T-cell (primary cell): Measurements from ENCODE around the gene C5orf52. TPM values are rescaled to one million over a fixed set of nuclear protein-coding genes. Genes with fewer than 3 reads are reported as not detected.
"Not testable (repeated sequence)": the region's sequence is repeated elsewhere in the genome, so short reads cannot be mapped to it uniquely, and the experiment has no call there.

Experiments used
- ATAC-seq, 4 experiments: fragments of 200-7000 bp in 3 of 4; fragments of 150-1000 bp in 1 of 4; cut with Tn5 transposase; replicated peaks in 1 of 4; 1 replicate in 3 of 4; 2 replicates in 1 of 4; pipeline ENCODE4 v1.10.0; 2021; ENCODE audit warnings: moderate library complexity in 3 of 4, mild to moderate bottlenecking in 2 of 4, moderate number of reproducible peaks in 1 of 4
- CTCF ChIA-PET, 2 donors: fragments of 300-600 bp; sonication (Branson Sonifier 250); formaldehyde crosslinking; loops; one replicate each; lab custom pipeline; 2022; ENCODE audit warnings: antibody characterized with exemption in 2 of 2; lab: Charles Lee
- POLR2A ChIA-PET, 2 donors: fragments of 300-600 bp; sonication (Branson Sonifier 250); formaldehyde crosslinking; loops; one replicate each; lab custom pipeline; 2022; ENCODE audit warnings: antibody characterized with exemption in 2 of 2; lab: Charles Lee
- DNase-seq, 35 experiments: peaks; one replicate each; pipeline versions ENCODE4 v3.0.0 to v3.0.0-alpha.2; 2013 to 2023
- H3K27ac ChIP-seq: one replicate; pipeline ENCODE4 v1.5.1; 2013; ENCODE audit warnings: low read length
- H3K27me3 ChIP-seq, 2 experiments: replicated peaks in 1 of 2; 1 replicate in 1 of 2; 2 replicates in 1 of 2; pipeline versions ENCODE4 v1.6.1 to v1.7.0; 2013; ENCODE audit warnings: low read length in 1 of 2, mixed read lengths in 1 of 2; ENCODE audit not compliant: control insufficient read depth in 2 of 2, insufficient read depth in 2 of 2; ENCODE audit errors: extremely low read depth in 1 of 2
- H3K36me3 ChIP-seq, 2 donors: 1 replicate in 1 of 2; 2 replicates in 1 of 2; pipeline versions ENCODE4 v1.6.1 to v1.7.0; 2013; ENCODE audit warnings: low read length in 1 of 2; ENCODE audit not compliant: control insufficient read depth in 2 of 2, insufficient read depth in 1 of 2; ENCODE audit errors: extremely low read depth in 1 of 2
- H3K4me1 ChIP-seq, 2 experiments: 1 replicate in 1 of 2; 2 replicates in 1 of 2; pipeline versions ENCODE4 v1.6.1 to v1.7.0; 2013; ENCODE audit warnings: low read length in 2 of 2, mixed read lengths in 1 of 2; ENCODE audit not compliant: insufficient read depth in 2 of 2, control insufficient read depth in 1 of 2; ENCODE audit errors: extremely low read depth in 1 of 2
- H3K4me3 ChIP-seq, 2 donors: 1 replicate in 1 of 2; 2 replicates in 1 of 2; pipeline versions ENCODE4 v1.5.1 to v1.7.0; 2013; ENCODE audit warnings: mild to moderate bottlenecking in 2 of 2, low read length in 1 of 2, moderate library complexity in 1 of 2; ENCODE audit not compliant: control insufficient read depth in 1 of 2; ENCODE audit errors: extremely low read depth in 1 of 2
- H3K9me3 ChIP-seq: 2 replicates; pipeline ENCODE4 v1.7.0; 2013
- H3K27ac Mint-ChIP-seq, 2 donors: one replicate each; pipeline ENCODE4 v1.8.0; 2020 to 2021; ENCODE audit warnings: mild to moderate bottlenecking in 2 of 2, mixed read lengths in 2 of 2
- H3K27me3 Mint-ChIP-seq, 2 donors: one replicate each; pipeline ENCODE4 v1.8.0; 2021 to 2022; ENCODE audit warnings: mixed read lengths in 2 of 2
- H3K36me3 Mint-ChIP-seq: one replicate; pipeline ENCODE4 v1.8.0; 2021; ENCODE audit warnings: mixed read lengths
- H3K4me1 Mint-ChIP-seq, 3 donors: one replicate each; pipeline ENCODE4 v1.8.0; 2020 to 2022; ENCODE audit warnings: mixed read lengths in 3 of 3, mild to moderate bottlenecking in 1 of 3
- H3K4me3 Mint-ChIP-seq, 3 donors: one replicate each; pipeline ENCODE4 v1.8.0; 2020 to 2022; ENCODE audit warnings: mild to moderate bottlenecking in 3 of 3, mixed read lengths in 3 of 3, moderate library complexity in 3 of 3
- H3K9me3 Mint-ChIP-seq, 3 donors: one replicate each; pipeline ENCODE4 v1.8.0; 2020 to 2022; ENCODE audit warnings: mixed read lengths in 3 of 3
- WGBS: methylation state at CpG from one replicate; pipeline ENCODE4 v1.1.5; 2013; ENCODE audit warnings: missing lambda C conversion rate; ENCODE audit not compliant: insufficient coverage; 5-methylcytosine and 5-hydroxymethylcytosine counted together
- total RNA-seq, 35 experiments: library from RNA in 6 of 35; stranded (reverse) in 6 of 35; fragments of 120-200 nt in 1 of 35; gene quantifications; one replicate each; pipeline versions ENCODE4 v1.2.1 to v1.2.4 and lab custom pipeline; 2013 to 2026

The C5orf52 gene
- total RNA-seq, 5 donors from 2014 or later (not counting 1 experiment from before 2014, with no cell fraction given): not detected

DNA sequence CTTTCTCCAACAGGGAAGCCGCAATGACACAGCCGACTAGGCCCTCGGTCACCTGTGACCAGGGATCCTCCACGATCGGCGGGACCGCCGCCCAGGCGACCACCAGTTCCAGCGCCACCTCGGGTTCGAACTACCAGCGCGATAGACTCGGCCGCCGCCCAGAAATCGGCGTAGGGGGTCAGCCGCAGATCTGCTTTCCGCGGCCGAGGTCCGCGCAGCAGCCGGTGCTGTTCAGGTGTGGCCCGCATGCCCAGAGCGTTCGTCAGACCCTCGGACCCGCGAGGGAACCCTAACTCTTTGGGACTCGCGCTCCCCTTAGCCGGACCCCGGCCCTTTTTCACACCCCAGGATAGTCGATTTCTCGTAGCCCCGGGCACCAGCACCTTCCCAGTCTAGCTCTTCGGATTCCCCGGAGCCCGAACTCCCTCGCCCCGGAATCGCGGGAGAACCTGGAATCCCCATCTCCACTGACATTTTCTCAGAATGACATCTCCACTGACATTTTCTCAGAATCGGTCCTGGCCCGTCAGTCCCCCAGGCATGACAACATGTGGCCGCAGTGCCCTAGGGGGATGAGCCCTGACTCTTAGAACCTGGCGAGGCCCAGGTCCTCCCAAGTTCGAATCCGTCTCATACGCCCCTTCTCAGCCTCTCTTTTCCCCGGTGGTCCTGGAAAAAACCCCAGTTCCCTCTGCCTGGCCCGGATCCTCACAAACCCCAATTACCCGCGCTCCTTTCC, 428 bp downstream of the C5orf52 start:
- Mint-ChIP-seq H3K4me3 (peak overlapping the region; percentile 85 to 87 (median 86)), H3K4me1 (peaks cover 20 to 27% (median 24%) of the 10 kb centered on the region in 3 donors), H3K36me3 (no peaks in the 10 kb centered on the region), H3K27ac (peak overlapping the region in 1 of 2 donors; percentile 70), H3K27me3 (peaks cover 27 to 35% of the 10 kb centered on the region in 2 donors), H3K9me3 (no peaks in the 10 kb centered on the region)
- WGBS: 37% methylated on average over 53 of the region's 57 CpGs
- no peaks in the 10 kb centered on the region for H3K36me3 ChIP-seq
- H3K4me3 ChIP-seq: peak overlapping the region; percentile 65 to 71
- ChIA-PET POLR2A (no interaction called here), CTCF (interaction anchor here in 1 of 2 donors (0.9 kb wide), 1 partner anchor 47 kb away, joined by 3 read pairs; no protein-coding TSS in a partner anchor)
- H3K4me1 ChIP-seq: peaks cover 2 to 13% of the 10 kb centered on the region in 2 experiments
- H3K27me3 ChIP-seq: peaks cover 0 to 32% of the 10 kb centered on the region in 2 experiments
- no peak for ATAC-seq
- H3K9me3 ChIP-seq: no peaks in the 10 kb centered on the region
- H3K27ac ChIP-seq: no peak overlapping the region
- DNase-seq: no peak

DNA sequence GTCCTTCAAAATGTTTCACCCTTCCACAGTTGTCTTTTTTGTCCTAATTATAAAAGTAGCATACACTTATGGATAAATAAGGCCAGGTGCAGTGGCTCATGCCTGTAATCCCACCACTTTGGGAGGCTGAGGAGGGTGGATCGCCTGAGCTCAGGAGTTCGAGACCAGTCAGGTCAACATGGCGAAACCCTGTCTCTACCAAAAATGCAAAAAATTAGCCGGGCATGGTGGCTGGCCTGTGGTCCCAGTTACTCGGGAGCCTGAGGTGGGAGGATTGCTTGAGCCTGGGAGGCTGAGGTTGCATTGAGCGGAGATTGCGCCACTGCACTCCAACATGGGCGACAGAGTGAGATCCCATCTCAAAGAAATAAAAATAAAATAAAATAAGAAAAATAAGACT, 1.6 kb downstream of the C5orf52 start:
- DNase-seq (no peak), ATAC-seq (no peak)
- H3K4me3 ChIP-seq: no peak overlapping the region
- 100% methylated on average over 1 of the region's 8 CpGs for WGBS
- H3K4me3 Mint-ChIP-seq: peak overlapping the region in 2 of 3 donors; percentile 85 to 87
- H3K4me1 Mint-ChIP-seq: peaks cover 20 to 27% (median 24%) of the 10 kb centered on the region in 3 donors
- CTCF ChIA-PET: interaction anchor here in 1 of 2 donors (0.6 kb wide), 1 partner anchor 63 kb away, joined by 4 read pairs; no protein-coding TSS in a partner anchor
- H3K27me3 ChIP-seq: peaks cover 0 to 27% of the 10 kb centered on the region in 2 experiments
- peaks cover 2 to 13% of the 10 kb centered on the region in 2 experiments for H3K4me1 ChIP-seq
- H3K27me3 Mint-ChIP-seq: peaks cover 27 to 31% of the 10 kb centered on the region in 2 donors
- H3K27ac Mint-ChIP-seq: no peak overlapping the region
- no peaks in the 10 kb centered on the region for H3K36me3 Mint-ChIP-seq
- H3K9me3 Mint-ChIP-seq: no peaks in the 10 kb centered on the region
- H3K36me3 ChIP-seq: no peaks in the 10 kb centered on the region
- POLR2A ChIA-PET: no interaction called here
- no peaks in the 10 kb centered on the region for H3K9me3 ChIP-seq
- no peak overlapping the region for H3K27ac ChIP-seq

DNA sequence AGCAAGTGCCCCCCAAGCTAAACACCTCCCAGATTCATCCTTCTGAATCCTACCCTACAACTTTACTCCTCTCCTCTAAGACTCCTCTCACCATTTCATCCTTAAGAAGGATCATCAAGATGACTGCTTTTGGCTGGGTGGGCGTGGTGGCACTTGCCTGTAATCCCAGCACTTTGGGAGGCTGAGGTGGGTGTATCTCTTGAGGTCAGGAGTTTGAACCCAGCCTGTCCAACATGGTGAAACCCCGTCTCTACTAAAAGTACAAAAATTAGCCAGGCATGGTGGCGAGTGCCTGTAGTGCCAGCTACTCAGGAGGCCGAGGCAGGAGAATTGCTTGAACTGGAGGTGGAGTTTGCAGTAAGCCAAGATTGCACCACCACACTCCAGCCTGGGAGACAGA, 3.0 kb downstream of the C5orf52 start:
- H3K4me3 Mint-ChIP-seq, H3K36me3 ChIP-seq, POLR2A ChIA-PET, H3K9me3 ChIP-seq, ATAC-seq, H3K36me3 Mint-ChIP-seq, H3K27ac Mint-ChIP-seq, CTCF ChIA-PET, H3K9me3 Mint-ChIP-seq, H3K27ac ChIP-seq, DNase-seq, H3K4me3 ChIP-seq: not testable (repeated sequence)
- H3K4me1 ChIP-seq: peaks cover 2 to 13% of the 10 kb centered on the region in 2 experiments
- Mint-ChIP-seq H3K4me1 (peaks cover 20 to 24% (median 24%) of the 10 kb centered on the region in 3 donors), H3K27me3 (peaks cover 27% of the 10 kb centered on the region in 2 donors)
- 80% methylated on average over 1 of the region's 4 CpGs for WGBS
- peaks cover 0 to 21% of the 10 kb centered on the region in 2 experiments for H3K27me3 ChIP-seq

DNA sequence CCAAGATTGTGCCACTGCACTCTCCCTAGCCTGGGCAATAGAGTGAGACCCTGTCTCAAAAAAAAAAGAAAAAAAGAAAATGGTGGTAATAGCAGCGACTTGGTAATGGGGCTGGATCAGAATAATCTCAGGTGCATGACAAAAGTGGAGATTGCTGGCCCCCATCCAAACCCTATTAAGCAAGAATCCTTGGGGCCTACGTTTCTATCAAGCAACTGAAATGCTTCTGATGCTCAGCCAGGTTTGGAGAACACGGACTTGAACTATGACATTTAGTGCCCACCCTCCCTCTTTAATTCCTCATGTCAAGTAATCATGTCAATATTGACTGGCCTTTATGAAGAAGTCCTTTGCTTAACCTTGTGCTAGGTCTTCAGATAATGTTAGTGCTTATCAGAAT, 6.6 kb downstream of the C5orf52 start:
- POLR2A ChIA-PET: no interaction called here

DNA sequence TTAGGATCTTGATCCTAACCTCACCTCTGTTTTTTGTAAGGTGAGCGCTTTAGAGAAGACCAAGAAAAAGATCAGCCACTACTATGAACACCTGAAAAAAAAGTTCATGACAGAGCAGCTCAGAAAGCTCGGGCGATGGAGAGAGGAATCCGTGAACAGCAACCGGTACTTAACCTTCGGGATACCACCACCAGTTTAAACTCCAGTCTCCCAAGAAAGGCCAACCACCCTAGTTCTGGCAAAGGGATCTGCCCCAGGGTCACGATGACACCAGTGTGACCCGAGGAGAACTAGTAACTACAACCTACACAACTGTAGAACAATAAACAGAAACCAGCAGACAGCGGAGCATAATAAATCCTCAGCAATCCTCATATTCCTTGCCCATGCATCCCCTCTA, 8.5 kb downstream of the C5orf52 start:
- H3K27me3 ChIP-seq: no peaks in the 10 kb centered on the region
- Mint-ChIP-seq H3K36me3 (no peaks in the 10 kb centered on the region), H3K4me3 (no peak overlapping the region), H3K9me3 (no peaks in the 10 kb centered on the region), H3K27me3 (no peaks in the 10 kb centered on the region), H3K27ac (no peak overlapping the region), H3K4me1 (no peaks in the 10 kb centered on the region)
- no peak overlapping the region for H3K27ac ChIP-seq
- H3K4me3 ChIP-seq: no peak overlapping the region
- CTCF ChIA-PET: interaction anchor here in 1 of 2 donors (0.6 kb wide), 1 partner anchor 43 kb away, joined by 3 read pairs; no protein-coding TSS in a partner anchor
- DNase-seq: no peak
- POLR2A ChIA-PET: no interaction called here
- no peak for ATAC-seq
- H3K9me3 ChIP-seq: no peaks in the 10 kb centered on the region
- 100% methylated on average over 3 of the region's 9 CpGs for WGBS
- H3K36me3 ChIP-seq: no peaks in the 10 kb centered on the region
- no peaks in the 10 kb centered on the region for H3K4me1 ChIP-seq

More for the DNA sequence above, 6.6 kb downstream of the C5orf52 start:
- ATAC-seq (no peak), DNase-seq (no peak)
- H3K36me3 ChIP-seq: no peaks in the 10 kb centered on the region
- no peak overlapping the region for H3K4me3 Mint-ChIP-seq
- no peaks in the 10 kb centered on the region for H3K9me3 ChIP-seq
- CTCF ChIA-PET: no interaction called here
- H3K4me3 ChIP-seq: no peak overlapping the region
- H3K36me3 Mint-ChIP-seq: no peaks in the 10 kb centered on the region
- no peaks in the 10 kb centered on the region for H3K9me3 Mint-ChIP-seq
- WGBS: no CpG with 5 or more reads among the region's 3 CpGs
- H3K27me3 Mint-ChIP-seq: no peaks in the 10 kb centered on the region
- H3K4me1 ChIP-seq: no peaks in the 10 kb centered on the region
- H3K27me3 ChIP-seq: no peaks in the 10 kb centered on the region
- no peaks in the 10 kb centered on the region for H3K4me1 Mint-ChIP-seq
- H3K27ac Mint-ChIP-seq: no peak overlapping the region
- no peak overlapping the region for H3K27ac ChIP-seq

DNA sequence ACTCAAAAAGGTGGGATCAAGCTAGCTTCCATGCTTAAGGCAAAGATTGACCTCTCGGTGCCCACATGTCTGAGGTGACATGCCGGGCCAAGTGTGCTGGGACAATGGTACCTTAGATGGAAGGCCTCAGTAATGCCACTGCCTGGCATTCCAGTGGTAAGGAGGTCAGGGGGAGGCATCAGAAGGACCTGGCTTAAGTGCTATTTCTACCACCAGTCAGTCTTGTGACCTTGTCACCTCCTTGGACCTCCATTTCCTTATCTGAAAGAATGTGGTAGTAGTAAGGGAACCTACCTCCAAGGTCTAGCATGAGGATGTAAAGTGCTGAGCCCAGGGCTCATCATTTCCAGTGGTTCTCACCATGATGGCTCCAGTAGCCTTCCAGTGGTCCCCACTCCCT, 8.9 kb downstream of the C5orf52 start:
- no peak overlapping the region for H3K27ac ChIP-seq
- Mint-ChIP-seq H3K27ac (no peak overlapping the region), H3K27me3 (no peaks in the 10 kb centered on the region), H3K4me1 (no peaks in the 10 kb centered on the region), H3K4me3 (no peak overlapping the region), H3K36me3 (no peaks in the 10 kb centered on the region), H3K9me3 (no peaks in the 10 kb centered on the region)
- H3K36me3 ChIP-seq: no peaks in the 10 kb centered on the region
- H3K4me1 ChIP-seq: no peaks in the 10 kb centered on the region
- no peaks in the 10 kb centered on the region for H3K9me3 ChIP-seq
- ATAC-seq (no peak), DNase-seq (no peak)
- POLR2A ChIA-PET: no interaction called here
- H3K27me3 ChIP-seq: no peaks in the 10 kb centered on the region
- 95% methylated on average over 2 of the region's 2 CpGs for WGBS
- CTCF ChIA-PET: interaction anchor here (0.6 to 0.7 kb wide), 3 partner anchors 38 to 1940 kb away, joined by 3 to 5 read pairs (median 4); no protein-coding TSS in a partner anchor
- no peak overlapping the region for H3K4me3 ChIP-seq
